IMR-90 (cell line): ENCODE data around the gene FOXD3.

ENCODE experiments used
- BHLHE40 ChIP-seq: fragments of 150-350 bp; IDR thresholded peaks from 2 replicates; pipeline ENCODE4 v1.6.1; 2016; ENCODE audit warnings: mild to moderate bottlenecking, low read depth, low read length
- CEBPB ChIP-seq: IDR thresholded peaks from 2 replicates; pipeline ENCODE4 v1.6.1; 2012; ENCODE audit warnings: low read depth, low read length, improper control_type of control experiment
- FOS ChIP-seq: fragments of 150-350 bp; IDR thresholded peaks from 2 replicates; pipeline ENCODE4 v1.6.1; 2016; ENCODE audit warnings: low read depth, low read length
- POLR2A ChIP-seq: IDR thresholded peaks from 2 replicates; pipeline ENCODE4 v1.6.1; 2012; ENCODE audit warnings: mild to moderate bottlenecking, low read depth, low read length
- RCOR1 ChIP-seq: IDR thresholded peaks from 2 replicates; pipeline ENCODE4 v1.6.1; 2012; ENCODE audit warnings: mild to moderate bottlenecking, low read length, improper control_type of control experiment; ENCODE audit not compliant: insufficient replicate concordance
- SMC3 ChIP-seq: fragments of 150-350 bp; IDR thresholded peaks from 2 replicates; pipeline ENCODE4 v1.6.1; 2016; ENCODE audit warnings: low read depth, mild to moderate bottlenecking, antibody characterized with exemption, low read length, moderate library complexity
- TF ChIP-seq, protein P1 (sequence below): conservative IDR thresholded peaks from 2 replicates; pipeline ENCODE4 v1.5.1; 2012; ENCODE audit warnings: mild to moderate bottlenecking, low read depth, low read length, improper control_type of control experiment

DNA sequence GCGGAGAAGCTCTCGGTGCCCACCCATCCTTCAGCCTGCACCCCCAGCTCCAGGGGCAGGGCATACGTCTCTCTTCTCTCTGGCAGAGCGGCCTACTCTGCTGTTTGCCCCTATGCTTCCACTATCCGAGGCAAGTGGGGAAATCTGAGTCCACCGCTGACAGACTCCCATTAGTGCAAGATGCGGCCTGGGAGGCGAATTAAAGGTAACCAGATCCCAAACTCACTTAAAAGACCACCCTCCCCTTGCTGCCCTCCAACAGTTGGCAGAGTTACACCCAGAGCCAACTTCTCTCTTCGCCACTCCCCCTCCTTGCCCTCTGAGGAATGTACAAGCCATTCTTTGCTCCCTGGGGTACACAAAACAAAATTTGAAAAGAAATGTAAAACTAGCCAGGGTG, 6.4 kb downstream of the FOXD3 start:
- TF ChIP-seq FOS, result no peak
- TF ChIP-seq POLR2A, result no peak
- no peak for TF ChIP-seq CEBPB
- TF ChIP-seq, protein P1, sequence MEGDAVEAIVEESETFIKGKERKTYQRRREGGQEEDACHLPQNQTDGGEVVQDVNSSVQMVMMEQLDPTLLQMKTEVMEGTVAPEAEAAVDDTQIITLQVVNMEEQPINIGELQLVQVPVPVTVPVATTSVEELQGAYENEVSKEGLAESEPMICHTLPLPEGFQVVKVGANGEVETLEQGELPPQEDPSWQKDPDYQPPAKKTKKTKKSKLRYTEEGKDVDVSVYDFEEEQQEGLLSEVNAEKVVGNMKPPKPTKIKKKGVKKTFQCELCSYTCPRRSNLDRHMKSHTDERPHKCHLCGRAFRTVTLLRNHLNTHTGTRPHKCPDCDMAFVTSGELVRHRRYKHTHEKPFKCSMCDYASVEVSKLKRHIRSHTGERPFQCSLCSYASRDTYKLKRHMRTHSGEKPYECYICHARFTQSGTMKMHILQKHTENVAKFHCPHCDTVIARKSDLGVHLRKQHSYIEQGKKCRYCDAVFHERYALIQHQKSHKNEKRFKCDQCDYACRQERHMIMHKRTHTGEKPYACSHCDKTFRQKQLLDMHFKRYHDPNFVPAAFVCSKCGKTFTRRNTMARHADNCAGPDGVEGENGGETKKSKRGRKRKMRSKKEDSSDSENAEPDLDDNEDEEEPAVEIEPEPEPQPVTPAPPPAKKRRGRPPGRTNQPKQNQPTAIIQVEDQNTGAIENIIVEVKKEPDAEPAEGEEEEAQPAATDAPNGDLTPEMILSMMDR, result no peak
- TF ChIP-seq SMC3, result no peak
- TF ChIP-seq BHLHE40, result no peak
- no peak for TF ChIP-seq RCOR1
